Measurements from ENCODE around the gene UVSSA.
"Not testable (repeated sequence)": the region's sequence is repeated elsewhere in the genome, so short reads cannot be mapped to it uniquely, and the experiment has no call there.

Gene UVSSA

GRCh38 chr4:1416051-1416947 is 69.3 kb downstream of the UVSSA start:
- no peak for DNase-seq (ENCODE audit: low read depth in 2 of 3, low spot score in 2 of 3)

DNA sequence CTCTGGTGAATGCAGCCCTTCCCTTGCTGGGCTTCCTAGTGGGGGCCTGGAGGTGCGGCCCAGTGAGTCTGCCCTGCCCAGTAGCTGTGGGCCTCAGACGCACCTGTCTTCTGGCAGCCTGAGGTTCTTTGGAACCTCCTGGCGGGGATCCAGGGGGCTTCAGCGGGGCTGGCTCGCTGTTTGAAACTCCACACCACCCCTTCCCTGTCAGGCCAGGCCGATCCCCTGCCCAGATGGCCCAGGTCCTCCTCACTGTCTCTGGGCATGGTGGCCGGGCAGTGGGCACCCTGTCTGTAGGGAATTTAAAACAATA is 69.9 kb downstream of the UVSSA start:
- DNase-seq (ENCODE audit: low read depth in 2 of 3, low spot score in 2 of 3), result no peak

- no peak for DNase-seq (ENCODE audit: low read depth in 2 of 3, low spot score in 2 of 3)
Observed at GRCh38 chr4:1417522-1418390, 70.7 kb downstream of the UVSSA start.

- no peak for DNase-seq (ENCODE audit: low read depth in 2 of 3, low spot score in 2 of 3)
Observed at GRCh38 chr4:1418494-1419285, 71.7 kb downstream of the UVSSA start.

DNA sequence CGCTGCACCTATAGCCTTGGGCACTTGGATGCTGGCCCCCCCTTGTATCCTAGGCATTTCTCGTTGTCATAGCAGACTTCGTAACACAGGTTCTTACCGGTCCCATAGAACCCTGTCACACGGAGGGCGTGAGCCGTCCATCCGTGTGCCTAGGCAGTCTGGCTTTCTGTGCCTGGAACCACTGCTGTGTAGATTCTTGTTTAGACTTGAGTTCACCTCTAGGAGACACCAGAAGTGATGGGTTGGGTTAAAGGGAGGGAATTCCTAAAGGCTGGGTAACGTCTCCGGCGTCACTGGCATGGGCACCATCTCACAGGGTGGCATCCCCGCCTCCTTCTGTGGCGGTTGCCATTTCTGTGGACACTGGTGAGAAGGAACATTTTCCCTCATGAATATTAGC is 72.7 kb downstream of the UVSSA start:
- no peak for DNase-seq (ENCODE audit: low read depth in 2 of 3, low spot score in 2 of 3)

DNA sequence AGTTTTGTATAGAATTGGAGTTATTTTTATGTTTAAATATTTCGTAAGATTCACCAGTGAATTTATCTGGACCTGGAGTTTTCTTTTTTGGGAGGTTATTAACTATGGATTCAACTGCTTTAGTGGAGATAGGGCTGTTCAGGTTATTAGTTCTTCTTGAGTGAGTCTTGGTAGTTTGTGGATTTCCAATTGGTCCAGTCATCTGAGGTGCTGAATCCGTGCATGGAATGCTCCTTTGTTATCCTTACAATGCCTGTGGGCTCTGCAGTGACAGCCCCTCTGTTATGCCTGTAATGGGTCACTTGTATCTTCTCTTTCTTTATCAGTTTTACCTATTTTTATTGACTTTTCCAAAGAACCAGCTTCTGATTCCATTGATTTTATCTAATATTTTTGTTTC is 74.6 kb downstream of the UVSSA start:
- DNase-seq (ENCODE audit: low read depth in 2 of 3, low spot score in 2 of 3), result no peak

DNA sequence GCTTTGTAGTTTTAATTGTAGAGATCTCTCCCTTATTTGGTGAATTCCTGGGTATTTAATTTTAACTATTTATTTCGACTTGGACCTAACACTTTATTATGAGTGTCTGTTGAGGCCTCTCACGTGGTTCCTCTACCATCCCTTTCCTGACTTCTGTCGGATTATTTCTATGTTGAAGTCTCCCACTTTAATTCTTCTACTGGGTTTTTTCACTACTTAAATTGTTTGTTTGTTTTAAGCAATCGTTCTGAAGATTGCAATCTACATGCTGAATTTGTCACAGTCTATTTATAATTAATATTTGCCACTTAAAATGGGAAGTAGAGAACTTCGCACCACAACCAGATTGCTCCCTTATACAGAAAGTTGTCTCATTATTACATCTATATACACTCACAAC is 80.0 kb downstream of the UVSSA start:
- no peak for DNase-seq (ENCODE audit: low read depth in 2 of 3, low spot score in 2 of 3)

DNA sequence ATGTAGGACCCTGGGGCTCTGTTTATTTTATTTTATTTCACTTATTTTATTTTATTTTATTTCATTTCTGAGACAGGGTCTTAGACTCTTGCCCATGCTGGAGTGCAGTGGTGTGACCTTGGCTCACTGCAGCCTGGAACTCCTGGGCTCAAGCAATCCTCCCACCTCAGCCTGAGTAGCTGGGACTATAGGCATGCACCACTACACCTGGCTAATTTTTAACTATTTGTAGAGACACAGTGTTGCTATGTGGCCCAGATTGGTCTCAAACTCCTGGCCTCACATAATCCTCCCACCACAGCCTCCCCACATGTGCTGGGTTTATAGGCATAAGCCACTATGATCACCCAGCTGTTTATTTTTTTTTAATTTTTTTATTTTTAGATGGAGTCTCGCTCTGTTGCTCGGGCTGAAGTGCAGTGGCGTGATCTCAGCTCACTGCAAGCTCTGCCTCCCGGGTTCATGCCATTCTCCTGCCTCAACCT is 96.7 kb downstream of the UVSSA start:
- not testable (repeated sequence) for DNase-seq (ENCODE audit: low read depth in 2 of 3, low spot score in 2 of 3)
